ENCODE results near the gene INPP4B. TPM values are rescaled to one million over a fixed set of nuclear protein-coding genes. Genes with fewer than 3 reads are reported as not detected.

INPP4B gene
- polyA plus RNA-seq, 1 of the 3 experiments (the other 2 are of a cell fraction): 0.08 TPM

DNA sequence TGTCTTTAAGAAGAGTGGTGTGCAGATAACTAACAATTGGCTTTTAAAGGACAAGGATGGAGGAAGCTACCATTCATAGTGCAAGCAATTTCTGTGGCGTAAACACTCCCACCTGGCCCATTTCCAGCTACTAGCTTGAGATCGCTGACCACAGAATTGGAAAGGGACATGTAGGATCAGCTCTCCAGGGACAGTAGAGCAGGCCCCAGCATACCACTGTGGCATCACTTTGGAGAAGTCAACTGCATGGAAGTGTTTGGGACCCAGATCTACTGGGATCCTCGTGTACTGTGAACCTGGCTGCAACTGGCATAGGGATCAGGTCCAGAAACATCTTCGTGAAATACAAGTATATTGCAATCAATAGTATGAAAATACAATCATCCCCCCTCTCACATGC is 515.0 kb downstream of the INPP4B start:
- no peak overlapping the region for H3K9ac ChIP-seq
- H3K27me3 ChIP-seq (ENCODE audit: insufficient read depth): no peaks in the 10 kb centered on the region
- DNase-seq: no peak
- H3F3A ChIP-seq (replicated peaks; ENCODE audit: insufficient read depth): no peaks in the 10 kb centered on the region
- H3K36me3 ChIP-seq (replicated peaks in 1 of 2; ENCODE audit: control insufficient read depth in 1 of 2, insufficient read depth in 2 of 2, low read length in 1 of 2): no peaks in the 10 kb centered on the region
- no peaks in the 10 kb centered on the region for H3K79me2 ChIP-seq (ENCODE audit: insufficient read depth)
- ChIA-PET POLR2A (no interaction called here), CTCF (interaction anchor here (2.4 kb wide), 1 partner anchor 18 kb away, joined by 8 read pairs; no protein-coding TSS in a partner anchor)
- no peaks in the 10 kb centered on the region for H3K9me3 ChIP-seq
- no peaks in the 10 kb centered on the region for H4K20me1 ChIP-seq (ENCODE audit: insufficient read depth)
- no peak overlapping the region for H3K27ac ChIP-seq (ENCODE audit: low read depth in 2 of 2, low read length in 1 of 2)
- H3K9me2 ChIP-seq: no peaks in the 10 kb centered on the region
- no peak overlapping the region for H3K4me2 ChIP-seq
- no peak for TF ChIP-seq NFIC (IDR thresholded peaks at IDR 0.05; ENCODE audit: borderline replicate concordance)
- TF ChIP-seq EP300 (IDR thresholded peaks at IDR 0.05; ENCODE audit: borderline replicate concordance in 1 of 2, low read depth in 1 of 2, low read length in 1 of 2): no peak
- TF ChIP-seq, protein P1, sequence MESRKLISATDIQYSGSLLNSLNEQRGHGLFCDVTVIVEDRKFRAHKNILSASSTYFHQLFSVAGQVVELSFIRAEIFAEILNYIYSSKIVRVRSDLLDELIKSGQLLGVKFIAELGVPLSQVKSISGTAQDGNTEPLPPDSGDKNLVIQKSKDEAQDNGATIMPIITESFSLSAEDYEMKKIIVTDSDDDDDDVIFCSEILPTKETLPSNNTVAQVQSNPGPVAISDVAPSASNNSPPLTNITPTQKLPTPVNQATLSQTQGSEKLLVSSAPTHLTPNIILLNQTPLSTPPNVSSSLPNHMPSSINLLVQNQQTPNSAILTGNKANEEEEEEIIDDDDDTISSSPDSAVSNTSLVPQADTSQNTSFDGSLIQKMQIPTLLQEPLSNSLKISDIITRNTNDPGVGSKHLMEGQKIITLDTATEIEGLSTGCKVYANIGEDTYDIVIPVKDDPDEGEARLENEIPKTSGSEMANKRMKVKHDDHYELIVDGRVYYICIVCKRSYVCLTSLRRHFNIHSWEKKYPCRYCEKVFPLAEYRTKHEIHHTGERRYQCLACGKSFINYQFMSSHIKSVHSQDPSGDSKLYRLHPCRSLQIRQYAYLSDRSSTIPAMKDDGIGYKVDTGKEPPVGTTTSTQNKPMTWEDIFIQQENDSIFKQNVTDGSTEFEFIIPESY (IDR thresholded peaks at IDR 0.05; ENCODE audit: borderline replicate concordance, low read depth): no peak
- TF ChIP-seq NRF1 (IDR thresholded peaks at IDR 0.05; ENCODE audit: low read depth, low read length): no peak
- no peak overlapping the region for H3K4me3 ChIP-seq (ENCODE audit: low read depth in 2 of 2, low read length in 1 of 2)
- WGBS (ENCODE audit: low lambda C conversion rate): 77% methylated on average over 4 of the region's 4 CpGs
- H2AFZ ChIP-seq (ENCODE audit: low read depth): no peak overlapping the region
- peaks cover 0 to 2% of the 10 kb centered on the region in 2 experiments; a peak in 1 of 4 replicates for H3K4me1 ChIP-seq (ENCODE audit: control insufficient read depth in 1 of 2, insufficient read depth in 2 of 2, low read depth in 1 of 2, low read length in 1 of 2)

DNA sequence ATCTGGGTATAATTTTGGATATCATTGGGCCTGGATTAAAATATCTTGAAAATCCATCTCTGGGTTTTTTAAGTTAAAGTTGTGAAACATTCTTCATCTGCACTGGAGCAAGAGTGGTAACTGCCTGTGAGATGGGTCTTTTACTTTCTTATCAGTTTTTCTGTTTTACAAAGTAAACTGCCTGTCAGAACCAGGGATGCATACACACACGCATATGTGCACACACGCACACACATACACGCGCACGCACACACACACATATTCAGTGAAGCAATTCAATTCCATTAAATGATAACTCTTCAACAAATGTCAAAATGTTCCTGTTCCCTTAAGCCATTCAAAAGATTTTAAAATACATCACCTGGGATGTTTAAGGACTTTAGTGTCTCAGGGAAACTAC is 515.8 kb downstream of the INPP4B start:
- peaks cover 0 to 2% of the 10 kb centered on the region in 2 experiments; a peak in 1 of 4 replicates for H3K4me1 ChIP-seq (ENCODE audit: control insufficient read depth in 1 of 2, insufficient read depth in 2 of 2, low read depth in 1 of 2, low read length in 1 of 2)
- H3K4me2 ChIP-seq: no peak overlapping the region
- H2AFZ ChIP-seq (ENCODE audit: low read depth): no peak overlapping the region
- H3K9ac ChIP-seq: no peak overlapping the region
- no peak overlapping the region for H3K4me3 ChIP-seq (ENCODE audit: low read depth in 2 of 2, low read length in 1 of 2)
- 99% methylated on average over 5 of the region's 5 CpGs for WGBS (ENCODE audit: low lambda C conversion rate)
- no peaks in the 10 kb centered on the region for H3K27me3 ChIP-seq (ENCODE audit: insufficient read depth)
- no peaks in the 10 kb centered on the region for H3K79me2 ChIP-seq (ENCODE audit: insufficient read depth)
- no peaks in the 10 kb centered on the region for H3F3A ChIP-seq (replicated peaks; ENCODE audit: insufficient read depth)
- DNase-seq: no peak
- no peaks in the 10 kb centered on the region for H4K20me1 ChIP-seq (ENCODE audit: insufficient read depth)
- POLR2A ChIA-PET: no interaction called here
- no peak overlapping the region for H3K27ac ChIP-seq (ENCODE audit: low read depth in 2 of 2, low read length in 1 of 2)
- no peaks in the 10 kb centered on the region for H3K36me3 ChIP-seq (replicated peaks in 1 of 2; ENCODE audit: control insufficient read depth in 1 of 2, insufficient read depth in 2 of 2, low read length in 1 of 2)
- TF ChIP-seq GATA2 (CRISPR knock-in tag; IDR thresholded peaks at IDR 0.05): no peak
- TF ChIP-seq TAF1 (IDR thresholded peaks at IDR 0.05; ENCODE audit: borderline replicate concordance, low read depth, low read length): no peak
- TF ChIP-seq, protein P2, sequence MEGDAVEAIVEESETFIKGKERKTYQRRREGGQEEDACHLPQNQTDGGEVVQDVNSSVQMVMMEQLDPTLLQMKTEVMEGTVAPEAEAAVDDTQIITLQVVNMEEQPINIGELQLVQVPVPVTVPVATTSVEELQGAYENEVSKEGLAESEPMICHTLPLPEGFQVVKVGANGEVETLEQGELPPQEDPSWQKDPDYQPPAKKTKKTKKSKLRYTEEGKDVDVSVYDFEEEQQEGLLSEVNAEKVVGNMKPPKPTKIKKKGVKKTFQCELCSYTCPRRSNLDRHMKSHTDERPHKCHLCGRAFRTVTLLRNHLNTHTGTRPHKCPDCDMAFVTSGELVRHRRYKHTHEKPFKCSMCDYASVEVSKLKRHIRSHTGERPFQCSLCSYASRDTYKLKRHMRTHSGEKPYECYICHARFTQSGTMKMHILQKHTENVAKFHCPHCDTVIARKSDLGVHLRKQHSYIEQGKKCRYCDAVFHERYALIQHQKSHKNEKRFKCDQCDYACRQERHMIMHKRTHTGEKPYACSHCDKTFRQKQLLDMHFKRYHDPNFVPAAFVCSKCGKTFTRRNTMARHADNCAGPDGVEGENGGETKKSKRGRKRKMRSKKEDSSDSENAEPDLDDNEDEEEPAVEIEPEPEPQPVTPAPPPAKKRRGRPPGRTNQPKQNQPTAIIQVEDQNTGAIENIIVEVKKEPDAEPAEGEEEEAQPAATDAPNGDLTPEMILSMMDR (IDR thresholded peaks at IDR 0.05): no peak
- TF ChIP-seq SIN3A (IDR thresholded peaks at IDR 0.05; ENCODE audit: borderline replicate concordance, low read depth, low read length): no peak
- TF ChIP-seq RCOR1 (IDR thresholded peaks at IDR 0.05; ENCODE audit: low read length): no peak
- TF ChIP-seq NFIC (IDR thresholded peaks at IDR 0.05; ENCODE audit: borderline replicate concordance): no peak
- no peak for TF ChIP-seq ELF1 (IDR thresholded peaks at IDR 0.05)
- no peak for TF ChIP-seq FOSL2 (IDR thresholded peaks at IDR 0.05; ENCODE audit: borderline replicate concordance, low read depth)
- no peak for TF ChIP-seq FOXM1 (IDR thresholded peaks at IDR 0.05; ENCODE audit: low read depth)
- no peak for TF ChIP-seq FOXJ3 (CRISPR knock-in tag; IDR thresholded peaks at IDR 0.05)
- TF ChIP-seq, protein P3, sequence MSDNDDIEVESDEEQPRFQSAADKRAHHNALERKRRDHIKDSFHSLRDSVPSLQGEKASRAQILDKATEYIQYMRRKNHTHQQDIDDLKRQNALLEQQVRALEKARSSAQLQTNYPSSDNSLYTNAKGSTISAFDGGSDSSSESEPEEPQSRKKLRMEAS (IDR thresholded peaks at IDR 0.05; ENCODE audit: low read depth): no peak
- TF ChIP-seq TEAD4 (IDR thresholded peaks at IDR 0.05; ENCODE audit: borderline replicate concordance, insufficient read depth): no peak
- TF ChIP-seq, protein P1 (IDR thresholded peaks at IDR 0.05; ENCODE audit: borderline replicate concordance, low read depth): no peak
- TF ChIP-seq MEF2A (IDR thresholded peaks at IDR 0.05; ENCODE audit: borderline replicate concordance, low read depth): no peak
- no peak for TF ChIP-seq TCF12 (IDR thresholded peaks at IDR 0.05)
- no peak for TF ChIP-seq POLR2AphosphoS5 (IDR thresholded peaks at IDR 0.05; ENCODE audit: low read depth, low read length)
- TF ChIP-seq GABPA (IDR thresholded peaks at IDR 0.05; ENCODE audit: low read depth): no peak
- no peak for TF ChIP-seq YY1 (IDR thresholded peaks at IDR 0.05; ENCODE audit: low read depth)
- TF ChIP-seq CHD2 (IDR thresholded peaks at IDR 0.05; ENCODE audit: low read length, partially characterized antibody): no peak
- TF ChIP-seq SMC3 (IDR thresholded peaks at IDR 0.05; ENCODE audit: low read depth, low read length): no peak
- CTCF ChIA-PET: no interaction called here
- H3K9me3 ChIP-seq: no peaks in the 10 kb centered on the region
- H3K9me2 ChIP-seq: no peaks in the 10 kb centered on the region
